ENCODE measurements around the gene COL2A1.

The COL2A1 gene

GRCh38 chr12:48015954-48016353, 11.7 kb upstream of the COL2A1 start:
- no peak for TF ChIP-seq CTCF (conservative IDR thresholded peaks at IDR 0.05; ENCODE audit: low read depth, low read length)

GRCh38 chr12:48015129-48015528, 10.9 kb upstream of the COL2A1 start:
- no peak for DNase-seq (ENCODE audit: low read depth)
- H3K4me3 ChIP-seq (ENCODE audit: low read depth, low read length), result no peak overlapping the region
- no peak for TF ChIP-seq CTCF (conservative IDR thresholded peaks at IDR 0.05; ENCODE audit: low read depth, low read length)

More at GRCh38 chr12:48015954-48016353, 11.7 kb upstream of the COL2A1 start:
- H3K4me3 ChIP-seq (ENCODE audit: low read depth, low read length), result no peak overlapping the region
- DNase-seq (ENCODE audit: low read depth), result no peak

GRCh38 chr12:48013287-48013686, 9.0 kb upstream of the COL2A1 start:
- TF ChIP-seq CTCF (conservative IDR thresholded peaks at IDR 0.05; ENCODE audit: low read depth, low read length), result no peak
- DNase-seq (ENCODE audit: low read depth), result no peak
- H3K4me3 ChIP-seq (ENCODE audit: low read depth, low read length), result no peak overlapping the region

GRCh38 chr12:48012070-48012469, 7.8 kb upstream of the COL2A1 start:
- TF ChIP-seq CTCF (conservative IDR thresholded peaks at IDR 0.05; ENCODE audit: low read depth, low read length), result no peak
- DNase-seq (ENCODE audit: low read depth), result no peak
- no peak overlapping the region for H3K4me3 ChIP-seq (ENCODE audit: low read depth, low read length)

GRCh38 chr12:48010366-48010970, 6.2 kb upstream of the COL2A1 start:
- DNase-seq (ENCODE audit: low read depth), result no peak
- H3K4me3 ChIP-seq (ENCODE audit: low read depth, low read length), result no peak overlapping the region
- TF ChIP-seq CTCF (conservative IDR thresholded peaks at IDR 0.05; ENCODE audit: low read depth, low read length), result no peak

- H3K4me3 ChIP-seq (ENCODE audit: low read depth, low read length), result no peak overlapping the region
- no peak for TF ChIP-seq CTCF (conservative IDR thresholded peaks at IDR 0.05; ENCODE audit: low read depth, low read length)
- no peak for DNase-seq (ENCODE audit: low read depth)
These were observed 5.2 kb upstream of the COL2A1 start for GRCh38 chr12:48009471-48009870.

GRCh38 chr12:48008950-48009349, 4.7 kb upstream of the COL2A1 start:
- no peak for DNase-seq (ENCODE audit: low read depth)
- no peak for TF ChIP-seq CTCF (conservative IDR thresholded peaks at IDR 0.05; ENCODE audit: low read depth, low read length)
- no peak overlapping the region for H3K4me3 ChIP-seq (ENCODE audit: low read depth, low read length)
